GM19351 (cell line): ENCODE measurements around the gene UIMC1.
"Not testable (repeated sequence)": the region's sequence is repeated elsewhere in the genome, so short reads cannot be mapped to it uniquely, and the experiment has no call there.

Experiments used
- ATAC-seq: cut with Tn5 transposase; IDR thresholded peaks from one replicate; pipeline ENCODE4 v1.9.1; 2021; ENCODE audit warnings: mild to moderate bottlenecking, moderate library complexity; ENCODE audit not compliant: unreplicated experiment

The UIMC1 gene

DNA sequence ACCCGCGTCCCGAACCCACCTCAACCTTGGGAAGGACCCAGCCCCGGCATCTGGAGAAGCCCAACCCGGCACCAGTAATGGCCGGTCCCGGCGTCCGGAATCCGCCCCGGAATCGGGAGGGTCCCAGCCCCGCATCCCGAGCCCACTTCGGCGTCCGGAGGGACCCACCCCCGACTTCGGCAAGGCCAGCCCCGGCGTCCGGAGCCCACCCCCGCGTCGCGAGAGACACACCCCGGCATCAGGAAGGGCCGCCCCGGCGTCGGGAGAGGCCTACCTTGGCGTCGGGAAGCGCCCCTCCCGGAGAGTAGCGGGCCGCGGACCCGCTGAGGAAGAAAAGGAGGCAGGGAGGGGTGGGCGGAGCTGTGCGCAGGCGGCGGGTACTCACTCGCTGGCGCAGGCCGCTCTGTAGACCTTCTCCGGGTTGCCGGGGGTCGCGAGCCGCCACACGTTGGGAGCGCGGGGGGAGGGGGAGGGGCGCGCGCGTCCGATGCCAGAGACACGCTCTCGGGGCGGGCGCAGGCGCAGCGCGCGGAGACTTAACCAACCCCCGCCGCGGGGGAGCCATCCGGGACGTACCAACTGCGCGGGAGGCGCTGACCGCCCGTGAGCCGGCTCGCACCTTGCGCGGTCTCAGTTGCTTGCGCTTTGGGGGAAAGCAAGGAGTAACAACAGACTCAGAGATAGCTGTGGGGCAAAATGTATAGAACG lies at the start of gene UIMC1:
Gene UIMC1, minus strand, starts transcription at position 515 of the 708 bp plus-strand sequence. CDS start 24,164 bp downstream, outside the sequence.
- peak; percentile 78 for ATAC-seq

DNA sequence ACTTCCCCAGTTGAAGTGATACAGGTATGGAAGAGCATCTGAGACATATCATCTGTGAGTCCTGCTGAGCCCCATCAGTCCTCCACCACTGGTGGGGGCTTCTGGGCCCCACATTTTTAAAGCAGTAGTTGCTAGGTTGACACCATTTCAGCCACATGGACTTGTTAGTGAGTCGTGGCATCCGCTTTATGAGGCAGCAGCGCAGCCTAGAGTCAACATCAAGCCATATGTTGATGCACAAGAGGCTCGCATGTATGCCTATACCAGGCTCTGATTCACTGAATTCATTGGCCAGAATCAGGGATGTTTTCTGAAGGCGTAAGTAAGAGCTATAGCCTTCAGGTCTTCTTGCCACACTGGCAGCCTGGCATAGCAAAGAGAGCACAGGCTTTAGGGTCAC lies 42.7 kb upstream of the UIMC1 start:
- ATAC-seq, result no peak

DNA sequence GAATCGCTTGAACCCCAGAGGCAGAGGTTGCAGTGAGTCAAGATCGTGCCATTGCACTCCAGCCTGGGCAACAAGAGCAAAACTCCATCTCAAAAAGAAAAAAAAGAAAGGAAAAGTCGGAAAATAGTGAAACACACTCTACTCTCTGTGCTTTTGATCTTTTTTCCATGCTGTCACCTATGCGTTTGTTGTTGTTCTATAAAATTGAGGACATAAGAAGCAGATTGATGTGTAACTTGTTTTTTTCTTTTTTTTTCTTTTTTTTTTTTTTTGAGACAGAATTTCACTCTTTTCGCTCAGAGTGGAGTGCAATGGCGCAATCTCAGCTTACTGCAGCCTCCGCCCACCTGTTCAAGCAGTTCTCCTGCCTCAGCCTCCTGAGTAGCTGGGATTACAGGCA lies 42.0 kb upstream of the UIMC1 start:
- not testable (repeated sequence) for ATAC-seq

GRCh38 chr5:177045631-177046030 lies 39.1 kb upstream of the UIMC1 start:
- ATAC-seq, result no peak

- no peak for ATAC-seq
Measured at GRCh38 chr5:177044641-177045040, 38.1 kb upstream of the UIMC1 start.

- no peak for ATAC-seq
Measured at GRCh38 chr5:177043958-177044357, 37.4 kb upstream of the UIMC1 start.

DNA sequence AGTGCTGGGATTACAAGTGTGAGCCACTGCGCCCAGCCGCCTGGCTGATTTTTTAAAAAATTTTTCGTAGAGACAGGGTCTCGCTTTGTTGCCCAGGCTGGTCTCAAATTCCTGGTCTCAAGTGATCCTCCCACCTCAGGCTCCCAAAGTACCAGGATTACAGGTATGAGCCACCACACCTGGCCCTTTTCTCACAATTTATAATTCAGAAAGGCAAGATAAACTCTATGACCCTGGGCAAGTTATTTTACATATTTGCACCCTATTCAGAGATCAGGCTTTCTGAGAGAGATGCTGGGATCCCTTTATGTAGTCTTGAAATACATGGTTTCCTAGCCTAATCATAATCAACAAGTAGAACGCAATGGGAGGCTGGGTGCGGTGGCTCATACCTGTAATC lies 36.5 kb upstream of the UIMC1 start:
- ATAC-seq, result no peak

DNA sequence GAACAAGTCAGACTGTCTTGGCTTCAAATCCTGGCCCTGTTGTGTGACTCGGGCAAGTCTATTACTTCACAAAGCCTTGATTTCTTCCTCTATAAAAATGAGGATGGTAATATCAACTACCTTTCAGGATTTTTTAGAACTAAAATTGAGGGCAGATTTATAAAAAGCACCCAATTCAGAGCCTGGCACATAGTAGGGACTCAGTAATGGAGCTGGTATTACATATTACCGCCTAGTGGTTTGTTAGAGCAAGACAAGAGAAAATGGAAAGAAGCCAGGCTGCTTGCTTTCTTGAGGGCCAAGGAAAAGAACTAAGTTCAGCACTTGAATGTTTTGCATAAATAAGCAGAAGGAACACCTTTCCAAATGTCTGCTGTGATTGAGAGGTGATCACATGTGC lies 35.4 kb upstream of the UIMC1 start:
- ATAC-seq, result no peak

DNA sequence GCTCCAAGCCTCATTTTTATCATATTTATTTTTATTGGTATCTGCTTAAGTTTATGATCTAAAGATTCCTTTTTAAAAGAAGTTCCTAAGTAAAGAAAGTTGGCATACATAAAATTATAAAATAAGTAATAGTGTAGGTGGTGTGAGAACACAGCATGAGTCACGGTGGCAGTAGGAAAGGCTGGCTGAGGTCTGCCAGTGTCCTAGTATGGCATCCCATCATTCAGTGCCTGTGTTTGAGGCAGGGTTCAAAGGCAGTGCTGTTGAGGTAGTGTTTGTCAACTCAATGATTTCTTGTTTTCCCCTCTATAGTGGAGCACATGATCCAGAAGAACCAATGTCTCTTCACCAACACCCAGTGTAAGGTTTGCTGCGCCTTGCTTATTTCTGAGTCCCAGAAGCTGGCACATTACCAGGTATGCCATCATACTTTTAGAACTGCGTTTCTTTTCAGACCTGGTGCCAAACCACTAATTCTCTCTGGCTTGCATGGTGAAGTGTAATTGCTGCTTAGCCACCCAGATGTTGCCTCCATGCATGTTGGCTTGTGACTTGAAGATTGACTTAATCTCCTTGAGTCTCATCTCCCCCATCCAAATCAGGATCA lies 34.3 kb upstream of the UIMC1 start:
- no peak for ATAC-seq

DNA sequence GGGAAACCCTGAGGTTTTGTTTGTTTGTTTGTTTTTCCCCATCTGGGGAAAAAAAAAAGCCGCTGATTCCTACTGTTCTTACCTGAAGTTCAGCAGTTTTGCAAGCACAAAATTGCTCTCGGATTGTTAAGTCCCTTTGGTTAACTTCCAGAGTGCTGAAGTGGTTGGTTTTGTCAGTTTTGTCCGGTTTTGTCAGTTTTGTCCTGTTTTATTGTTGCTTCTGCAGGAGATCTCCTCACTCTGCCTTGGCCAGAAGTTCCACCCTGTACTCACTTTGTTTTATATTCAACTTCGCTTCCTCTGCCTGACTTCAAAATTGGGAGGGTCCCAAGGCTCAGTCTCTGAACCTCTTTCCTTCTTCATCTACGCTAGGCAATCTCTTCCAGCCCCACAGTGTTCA lies 30.3 kb upstream of the UIMC1 start:
- no peak for ATAC-seq

DNA sequence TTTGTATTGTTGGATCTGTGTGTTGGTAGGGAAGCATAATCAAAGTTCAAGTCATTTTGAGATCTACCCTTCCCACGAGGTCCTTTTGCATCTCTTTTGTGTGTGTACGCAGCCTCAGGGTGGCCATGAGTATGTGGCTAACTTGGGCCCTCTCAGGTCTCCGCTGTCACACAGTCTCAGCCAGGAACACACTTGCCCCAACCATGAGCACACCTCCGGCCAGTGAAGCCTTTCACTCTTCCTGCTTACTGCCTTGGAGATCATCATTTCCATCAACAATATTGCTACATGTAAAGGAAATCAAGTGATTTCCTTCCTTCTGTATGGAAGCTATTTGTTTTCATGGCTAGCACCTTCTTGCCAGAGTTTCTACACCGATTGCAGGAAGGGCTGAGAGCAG lies 29.9 kb upstream of the UIMC1 start:
- ATAC-seq, result no peak

GRCh38 chr5:177035976-177036375 lies 29.4 kb upstream of the UIMC1 start:
- no peak for ATAC-seq

GRCh38 chr5:177029498-177029897 lies 22.9 kb upstream of the UIMC1 start:
- no peak for ATAC-seq

DNA sequence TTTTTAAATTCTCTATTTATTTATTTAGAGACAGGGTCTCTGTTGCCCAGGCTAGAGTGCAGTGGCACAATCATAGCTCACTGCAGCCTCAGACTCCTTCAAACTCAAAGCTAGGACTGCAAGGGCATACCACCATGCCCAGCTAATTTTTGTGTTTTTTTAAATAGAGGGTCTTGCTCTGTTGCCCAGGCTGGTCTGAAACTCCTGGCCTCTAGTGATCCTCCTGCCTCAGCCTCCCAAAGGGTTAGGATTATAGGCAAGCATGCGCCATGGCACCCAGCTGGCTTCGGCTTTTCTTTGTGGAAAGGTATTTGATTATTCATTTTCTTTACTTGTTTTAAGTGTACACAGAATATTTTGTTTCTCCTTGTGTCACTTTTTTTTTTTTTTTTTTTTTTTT lies 21.1 kb upstream of the UIMC1 start:
- ATAC-seq, result no peak

GRCh38 chr5:177025101-177025601 lies 18.6 kb upstream of the UIMC1 start:
- no peak for ATAC-seq

GRCh38 chr5:177024559-177024958 lies 18.0 kb upstream of the UIMC1 start:
- ATAC-seq, result no peak

DNA sequence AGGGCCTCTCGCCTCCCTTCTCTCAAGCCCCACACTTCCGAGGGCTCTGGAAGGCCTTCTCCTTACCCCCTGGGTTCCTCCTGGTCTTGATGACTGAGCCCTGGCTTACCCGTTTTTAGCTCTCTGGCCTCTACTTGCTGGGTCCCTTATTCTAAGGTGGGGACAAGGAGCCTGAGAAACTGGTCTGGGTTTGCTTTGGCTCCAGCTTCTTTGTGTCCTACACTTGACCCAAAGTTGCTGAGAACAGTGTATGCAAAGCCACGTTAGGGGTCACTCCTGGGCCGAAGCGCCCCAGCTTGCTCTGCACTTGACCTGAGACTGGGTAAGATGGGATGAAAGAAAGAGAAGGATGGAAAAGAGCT lies 16.7 kb upstream of the UIMC1 start:
- ATAC-seq, result peak; percentile 24

DNA sequence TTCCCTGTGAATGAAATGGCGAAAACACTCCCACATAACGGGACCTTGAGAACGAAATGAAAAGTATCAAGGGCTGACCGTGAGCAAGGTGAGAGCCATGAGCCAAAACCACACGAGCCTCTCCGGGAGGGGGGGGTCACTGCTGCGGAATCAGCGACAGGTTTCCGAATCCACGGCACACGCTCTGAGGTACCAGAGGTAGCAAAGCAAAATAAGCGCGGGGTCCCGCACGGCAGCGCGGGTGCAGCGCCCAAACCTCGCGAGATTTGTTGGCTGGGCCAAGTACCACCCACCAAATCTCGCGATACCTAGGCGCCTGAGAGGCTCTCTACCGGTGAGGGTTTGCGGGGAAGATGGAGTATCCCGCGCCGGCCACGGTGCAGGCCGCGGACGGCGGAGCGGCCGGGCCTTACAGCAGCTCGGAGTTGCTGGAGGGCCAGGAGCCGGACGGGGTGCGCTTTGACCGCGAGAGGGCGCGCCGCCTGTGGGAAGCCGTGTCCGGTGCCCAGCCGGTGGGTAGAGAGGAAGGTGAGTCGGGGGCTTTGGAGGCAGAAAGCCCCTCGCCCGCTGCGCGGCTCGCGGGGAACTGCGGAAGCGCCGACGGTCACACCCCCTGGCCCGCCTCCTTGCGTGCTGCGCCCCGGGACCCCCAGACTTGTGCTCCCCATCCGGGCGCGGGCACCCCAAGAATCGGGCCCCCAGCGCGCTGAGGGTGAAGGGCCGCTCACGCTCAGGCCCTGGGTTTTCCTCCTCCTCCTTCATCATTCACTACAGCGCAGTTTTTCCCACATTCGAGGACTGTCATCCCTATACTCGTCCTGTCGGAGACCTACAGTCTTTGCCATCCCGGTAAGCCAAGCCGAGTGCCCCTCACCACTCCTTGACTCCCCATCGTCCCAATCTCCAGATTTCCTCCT lies 16.1 kb upstream of the UIMC1 start, which contains the start of gene ZNF346:
Gene ZNF346, plus strand, starts transcription at position 311 of the 917 bp plus-strand sequence. Its CDS starts 43 bp downstream, at position 354.
- peak; percentile 91 for ATAC-seq

- ATAC-seq, result no peak
Measured at GRCh38 chr5:177020033-177020432, 13.5 kb upstream of the UIMC1 start.

- ATAC-seq, result no peak
Measured at GRCh38 chr5:177018341-177018740, 11.8 kb upstream of the UIMC1 start.

GRCh38 chr5:177015156-177015555 lies 8.6 kb upstream of the UIMC1 start:
- no peak for ATAC-seq
